HEK293 (cell line): ENCODE results near the gene ZBTB20.

ENCODE experiments used
- CTCF ChIA-PET: fragments of 350-600 bp; formaldehyde crosslinking; extraction: SDS; loops from one replicate; lab custom pipeline; 2021; ENCODE audit warnings: antibody characterized with exemption; lab: Yijun Ruan, JAX
- POLR2A ChIA-PET: fragments of 300-600 bp; formaldehyde crosslinking; extraction: SDS; loops from one replicate; lab custom pipeline; 2020; ENCODE audit warnings: antibody characterized with exemption, inconsistent platforms; lab: Yijun Ruan, JAX
- H3K27ac ChIP-seq: fragments of 200-500 bp; sonication (Bioruptor generic); 2 replicates; pipeline ENCODE4 v1.5.1; 2014; ENCODE audit warnings: low read depth, low read length, control low read depth, inconsistent platforms; ENCODE audit errors: extremely low read depth
- H3K36me3 ChIP-seq, 2 experiments: fragments of 200-500 bp in 1 of 2; sonication (Bioruptor generic) in 1 of 2; 1 replicate in 1 of 2; 2 replicates in 1 of 2; pipeline ENCODE4 v1.5.1; 2014 to 2017; ENCODE audit warnings: inconsistent platforms in 2 of 2, low read length in 2 of 2; ENCODE audit not compliant: control insufficient read depth in 2 of 2, insufficient read depth in 1 of 2
- H3K4me1 ChIP-seq: fragments of 200-500 bp; sonication (Bioruptor generic); 2 replicates; pipeline ENCODE4 v1.5.1; 2014; ENCODE audit warnings: mild to moderate bottlenecking, low read length, inconsistent platforms; ENCODE audit not compliant: control insufficient read depth, insufficient read depth
- H3K4me3 ChIP-seq: 2 replicates; pipeline ENCODE4 v1.5.1; 2011; ENCODE audit warnings: low read depth, mild to moderate bottlenecking, control low read depth, low read length, moderate library complexity
- H3K9me3 ChIP-seq: fragments of 200-500 bp; sonication (Bioruptor generic); 2 replicates; pipeline ENCODE4 v1.5.1; 2014; ENCODE audit warnings: low read depth, low read length, inconsistent platforms; ENCODE audit not compliant: control insufficient read depth, insufficient read depth
- KLF8 ChIP-seq: fragments of 450-650 bp; formaldehyde crosslinking; IDR thresholded peaks from 2 replicates; pipeline ENCODE4 v1.5.1; 2016; ENCODE audit warnings: missing biosample characterization, missing genetic modification characterization
- REPIN1 ChIP-seq: fragments of 450-650 bp; formaldehyde crosslinking; IDR thresholded peaks from 2 replicates; pipeline ENCODE4 v1.5.1; 2017; ENCODE audit warnings: missing biosample characterization, missing genetic modification characterization, low read depth
- SP7 ChIP-seq: fragments of 450-650 bp; formaldehyde crosslinking; IDR thresholded peaks from 2 replicates; pipeline ENCODE4 v1.5.1; 2016; ENCODE audit warnings: missing biosample characterization, missing genetic modification characterization
- YY1 ChIP-seq: fragments of 450-650 bp; formaldehyde crosslinking; IDR thresholded peaks from 2 replicates; pipeline ENCODE4 v1.5.1; 2018; ENCODE audit warnings: missing biosample characterization, missing genetic modification characterization
- ZBTB20 ChIP-seq: fragments of 450-650 bp; formaldehyde crosslinking; IDR thresholded peaks from 2 replicates; pipeline ENCODE4 v1.5.1; 2016; ENCODE audit warnings: missing biosample characterization, missing genetic modification characterization
- ZBTB7A ChIP-seq: fragments of 450-650 bp; formaldehyde crosslinking; IDR thresholded peaks from 2 replicates; pipeline ENCODE4 v1.5.1; 2016; ENCODE audit warnings: low read depth, missing biosample characterization, missing genetic modification characterization
- ZFP3 ChIP-seq: fragments of 450-650 bp; formaldehyde crosslinking; IDR thresholded peaks from 2 replicates; pipeline ENCODE4 v1.5.1; 2016; ENCODE audit warnings: low read depth, missing biosample characterization, missing genetic modification characterization
- ZNF138 ChIP-seq: fragments of 450-650 bp; formaldehyde crosslinking; IDR thresholded peaks from 2 replicates; pipeline ENCODE4 v1.5.1; 2016; ENCODE audit warnings: missing biosample characterization, missing genetic modification characterization, borderline replicate concordance
- ZNF16 ChIP-seq: fragments of 450-650 bp; formaldehyde crosslinking; IDR thresholded peaks from 2 replicates; pipeline ENCODE4 v1.5.1; 2016; ENCODE audit warnings: low read depth, missing biosample characterization, missing genetic modification characterization
- ZNF184 ChIP-seq: fragments of 450-650 bp; IDR thresholded peaks from 2 replicates; pipeline ENCODE4 v1.5.1; 2018; ENCODE audit warnings: missing biosample characterization, mild to moderate bottlenecking, missing genetic modification characterization
- ZNF292 ChIP-seq: fragments of 450-650 bp; formaldehyde crosslinking; IDR thresholded peaks from 2 replicates; pipeline ENCODE4 v1.5.1; 2016; ENCODE audit warnings: low read depth, missing biosample characterization, missing genetic modification characterization, borderline replicate concordance
- ZNF37A ChIP-seq: fragments of 450-650 bp; IDR thresholded peaks from 2 replicates; pipeline ENCODE4 v1.5.1; 2018; ENCODE audit warnings: missing biosample characterization, missing genetic modification characterization
- ZNF558 ChIP-seq: fragments of 450-650 bp; formaldehyde crosslinking; IDR thresholded peaks from 2 replicates; pipeline ENCODE4 v1.5.1; 2016; ENCODE audit warnings: missing biosample characterization, missing genetic modification characterization
- ZNF777 ChIP-seq: fragments of 450-650 bp; formaldehyde crosslinking; IDR thresholded peaks from 2 replicates; pipeline ENCODE4 v1.5.1; 2017; ENCODE audit warnings: missing biosample characterization, missing genetic modification characterization, borderline replicate concordance
- ZNF830 ChIP-seq: fragments of 450-650 bp; IDR thresholded peaks from 2 replicates; pipeline ENCODE4 v1.5.0; 2018; ENCODE audit warnings: missing biosample characterization, missing genetic modification characterization, low read depth, mild to moderate bottlenecking, moderate library complexity
- ZSCAN16 ChIP-seq: fragments of 450-650 bp; formaldehyde crosslinking; IDR thresholded peaks from 2 replicates; pipeline ENCODE4 v1.5.1; 2016; ENCODE audit warnings: missing biosample characterization, missing genetic modification characterization
- TF ChIP-seq, protein P1 (sequence below): fragments of 450-650 bp; formaldehyde crosslinking; IDR thresholded peaks from 2 replicates; pipeline ENCODE4; 2016; ENCODE audit warnings: missing biosample characterization, missing genetic modification characterization
- TF ChIP-seq, protein P2 (sequence below): fragments of 450-650 bp; formaldehyde crosslinking; IDR thresholded peaks from 2 replicates; pipeline ENCODE4 v1.5.1; 2016; ENCODE audit warnings: missing biosample characterization, missing genetic modification characterization
- TF ChIP-seq, protein P3 (sequence below): fragments of 450-650 bp; formaldehyde crosslinking; IDR thresholded peaks from 2 replicates; pipeline ENCODE4 v1.5.1; 2016; ENCODE audit warnings: missing biosample characterization, missing genetic modification characterization
- TF ChIP-seq, protein P4 (sequence below): fragments of 450-650 bp; formaldehyde crosslinking; IDR thresholded peaks from 2 replicates; pipeline ENCODE4 v1.5.1; 2016; ENCODE audit warnings: missing biosample characterization, missing genetic modification characterization
- TF ChIP-seq, protein P5 (sequence below): fragments of 450-650 bp; formaldehyde crosslinking; IDR thresholded peaks from 2 replicates; pipeline ENCODE4 v1.5.1; 2016; ENCODE audit warnings: missing biosample characterization, missing genetic modification characterization

ZBTB20 gene

DNA sequence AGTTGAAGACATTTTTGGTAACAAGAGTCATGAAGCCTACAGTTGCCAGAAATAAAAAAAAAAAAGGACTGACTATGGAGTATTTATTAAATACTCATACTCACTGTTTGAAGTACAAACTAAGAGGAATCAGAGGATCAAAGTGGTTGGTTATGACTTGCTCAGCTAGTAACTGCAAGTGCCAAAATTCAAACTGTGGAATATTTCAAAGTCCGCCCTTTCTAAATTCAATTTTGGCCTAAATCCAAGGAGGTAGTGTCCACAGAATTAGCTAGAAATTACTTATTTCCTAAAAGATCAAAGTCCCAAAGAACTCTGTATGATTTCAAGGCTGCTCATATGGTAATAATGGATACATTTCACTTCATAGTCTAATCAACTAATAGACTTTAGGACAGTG, 274.5 kb downstream of the ZBTB20 start (continued):
- TF ChIP-seq ZNF37A, result no peak
- no peak for TF ChIP-seq SP7 (tag by site-specific recombination)

DNA sequence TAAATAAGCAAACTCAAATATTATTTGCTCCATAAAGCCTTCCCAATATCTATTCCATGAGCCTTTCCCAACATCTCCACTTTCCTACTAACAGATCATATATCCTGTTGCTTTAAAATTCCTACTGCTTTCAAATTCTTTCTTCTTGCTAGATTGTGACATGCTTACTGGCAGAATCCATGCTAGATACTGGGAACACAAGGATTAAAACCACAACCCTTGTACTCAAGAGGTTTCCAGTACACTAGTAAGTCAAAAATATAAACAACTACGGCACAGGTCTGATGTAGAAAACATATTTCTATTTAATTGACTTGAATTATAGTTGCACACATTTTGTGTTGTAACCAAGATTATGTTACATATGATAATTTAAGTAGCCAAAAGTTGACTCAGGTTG, 275.0 kb downstream of the ZBTB20 start:
- H3K36me3 ChIP-seq, result no peaks in the 10 kb centered on the region
- CTCF ChIA-PET, result no interaction called here
- POLR2A ChIA-PET, result no interaction called here
- no peaks in the 10 kb centered on the region for H3K4me1 ChIP-seq
- H3K27ac ChIP-seq, result no peak overlapping the region
- H3K4me3 ChIP-seq, result no peak overlapping the region
- TF ChIP-seq REPIN1 (tag by site-specific recombination), result no peak
- TF ChIP-seq ZNF777 (tag by site-specific recombination), result no peak
- TF ChIP-seq, protein P1, sequence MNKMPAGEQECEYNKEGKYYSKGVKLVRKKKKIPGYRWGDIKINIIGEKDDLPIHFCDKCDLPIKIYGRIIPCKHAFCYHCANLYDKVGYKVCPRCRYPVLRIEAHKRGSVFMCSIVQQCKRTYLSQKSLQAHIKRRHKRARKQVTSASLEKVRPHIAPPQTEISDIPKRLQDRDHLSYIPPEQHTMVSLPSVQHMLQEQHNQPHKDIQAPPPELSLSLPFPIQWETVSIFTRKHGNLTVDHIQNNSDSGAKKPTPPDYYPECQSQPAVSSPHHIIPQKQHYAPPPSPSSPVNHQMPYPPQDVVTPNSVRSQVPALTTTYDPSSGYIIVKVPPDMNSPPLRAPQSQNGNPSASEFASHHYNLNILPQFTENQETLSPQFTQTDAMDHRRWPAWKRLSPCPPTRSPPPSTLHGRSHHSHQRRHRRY (tag by site-specific recombination), result no peak
- TF ChIP-seq ZBTB20 (tag by site-specific recombination), result no peak
- no peak for TF ChIP-seq ZBTB7A (tag by site-specific recombination)
- TF ChIP-seq, protein P2, sequence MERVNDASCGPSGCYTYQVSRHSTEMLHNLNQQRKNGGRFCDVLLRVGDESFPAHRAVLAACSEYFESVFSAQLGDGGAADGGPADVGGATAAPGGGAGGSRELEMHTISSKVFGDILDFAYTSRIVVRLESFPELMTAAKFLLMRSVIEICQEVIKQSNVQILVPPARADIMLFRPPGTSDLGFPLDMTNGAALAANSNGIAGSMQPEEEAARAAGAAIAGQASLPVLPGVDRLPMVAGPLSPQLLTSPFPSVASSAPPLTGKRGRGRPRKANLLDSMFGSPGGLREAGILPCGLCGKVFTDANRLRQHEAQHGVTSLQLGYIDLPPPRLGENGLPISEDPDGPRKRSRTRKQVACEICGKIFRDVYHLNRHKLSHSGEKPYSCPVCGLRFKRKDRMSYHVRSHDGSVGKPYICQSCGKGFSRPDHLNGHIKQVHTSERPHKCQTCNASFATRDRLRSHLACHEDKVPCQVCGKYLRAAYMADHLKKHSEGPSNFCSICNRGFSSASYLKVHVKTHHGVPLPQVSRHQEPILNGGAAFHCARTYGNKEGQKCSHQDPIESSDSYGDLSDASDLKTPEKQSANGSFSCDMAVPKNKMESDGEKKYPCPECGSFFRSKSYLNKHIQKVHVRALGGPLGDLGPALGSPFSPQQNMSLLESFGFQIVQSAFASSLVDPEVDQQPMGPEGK, result no peak
- TF ChIP-seq, protein P3, sequence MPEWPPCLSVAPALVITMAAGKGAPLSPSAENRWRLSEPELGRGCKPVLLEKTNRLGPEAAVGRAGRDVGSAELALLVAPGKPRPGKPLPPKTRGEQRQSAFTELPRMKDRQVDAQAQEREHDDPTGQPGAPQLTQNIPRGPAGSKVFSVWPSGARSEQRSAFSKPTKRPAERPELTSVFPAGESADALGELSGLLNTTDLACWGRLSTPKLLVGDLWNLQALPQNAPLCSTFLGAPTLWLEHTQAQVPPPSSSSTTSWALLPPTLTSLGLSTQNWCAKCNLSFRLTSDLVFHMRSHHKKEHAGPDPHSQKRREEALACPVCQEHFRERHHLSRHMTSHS (tag by site-specific recombination), result no peak
- TF ChIP-seq KLF8 (tag by site-specific recombination), result no peak
- TF ChIP-seq ZSCAN16 (tag by site-specific recombination), result no peak
- no peak for TF ChIP-seq ZNF138 (tag by site-specific recombination)
- TF ChIP-seq YY1 (tag by site-specific recombination), result no peak
- TF ChIP-seq ZNF184 (tag by site-specific recombination), result no peak
- TF ChIP-seq ZNF16 (tag by site-specific recombination), result no peak
- TF ChIP-seq, protein P4, sequence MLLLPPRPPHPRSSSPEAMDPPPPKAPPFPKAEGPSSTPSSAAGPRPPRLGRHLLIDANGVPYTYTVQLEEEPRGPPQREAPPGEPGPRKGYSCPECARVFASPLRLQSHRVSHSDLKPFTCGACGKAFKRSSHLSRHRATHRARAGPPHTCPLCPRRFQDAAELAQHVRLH (tag by site-specific recombination), result no peak
- TF ChIP-seq, protein P5, sequence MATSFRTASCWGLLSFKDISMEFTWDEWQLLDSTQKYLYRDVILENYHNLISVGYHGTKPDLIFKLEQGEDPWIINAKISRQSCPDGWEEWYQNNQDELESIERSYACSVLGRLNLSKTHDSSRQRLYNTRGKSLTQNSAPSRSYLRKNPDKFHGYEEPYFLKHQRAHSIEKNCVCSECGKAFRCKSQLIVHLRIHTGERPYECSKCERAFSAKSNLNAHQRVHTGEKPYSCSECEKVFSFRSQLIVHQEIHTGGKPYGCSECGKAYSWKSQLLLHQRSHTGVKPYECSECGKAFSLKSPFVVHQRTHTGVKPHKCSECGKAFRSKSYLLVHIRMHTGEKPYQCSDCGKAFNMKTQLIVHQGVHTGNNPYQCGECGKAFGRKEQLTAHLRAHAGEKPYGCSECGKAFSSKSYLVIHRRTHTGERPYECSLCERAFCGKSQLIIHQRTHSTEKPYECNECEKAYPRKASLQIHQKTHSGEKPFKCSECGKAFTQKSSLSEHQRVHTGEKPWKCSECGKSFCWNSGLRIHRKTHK (tag by site-specific recombination), result no peak
- no peak for TF ChIP-seq ZNF292
- TF ChIP-seq ZNF558, result no peak
- no peak for TF ChIP-seq ZNF830 (tag by site-specific recombination)
- TF ChIP-seq ZFP3 (tag by site-specific recombination), result no peak
- no peaks in the 10 kb centered on the region for H3K9me3 ChIP-seq
